Ectodermal cell (in vitro differentiated cells): ENCODE results near the gene GAS2L1.

Source experiments
- H3K27ac ChIP-seq: 2 replicates; pipeline ENCODE4 v1.7.0; 2013; ENCODE audit warnings: mild to moderate bottlenecking, low read depth, low read length; ENCODE audit not compliant: insufficient read depth, poor library complexity, severe bottlenecking
- H3K27me3 ChIP-seq: 2 replicates; pipeline ENCODE4 v1.7.0; 2013; ENCODE audit warnings: mild to moderate bottlenecking, low read length; ENCODE audit not compliant: insufficient read depth, control insufficient read depth, poor library complexity, severe bottlenecking
- H3K36me3 ChIP-seq: one replicate; pipeline ENCODE4 v1.7.0; 2013; ENCODE audit warnings: low read length; ENCODE audit not compliant: control insufficient read depth, insufficient read depth
- H3K4me1 ChIP-seq: one replicate; pipeline ENCODE4 v1.7.0; 2013; ENCODE audit warnings: low read length; ENCODE audit not compliant: control insufficient read depth, insufficient read depth
- H3K4me3 ChIP-seq: 2 replicates; pipeline ENCODE4 v1.7.0; 2013; ENCODE audit warnings: low read depth, low read length, control low read depth; ENCODE audit not compliant: insufficient read depth
- H3K9me3 ChIP-seq: 2 replicates; pipeline ENCODE4 v1.7.0; 2013; ENCODE audit warnings: mild to moderate bottlenecking, low read length, moderate library complexity; ENCODE audit not compliant: control insufficient read depth
- WGBS, 2 experiments: methylation state at CpG; one replicate each; pipeline ENCODE4 v1.1.7; 2013; ENCODE audit warnings: missing lambda C conversion rate in 2 of 2; 5-methylcytosine and 5-hydroxymethylcytosine counted together

Gene GAS2L1

DNA sequence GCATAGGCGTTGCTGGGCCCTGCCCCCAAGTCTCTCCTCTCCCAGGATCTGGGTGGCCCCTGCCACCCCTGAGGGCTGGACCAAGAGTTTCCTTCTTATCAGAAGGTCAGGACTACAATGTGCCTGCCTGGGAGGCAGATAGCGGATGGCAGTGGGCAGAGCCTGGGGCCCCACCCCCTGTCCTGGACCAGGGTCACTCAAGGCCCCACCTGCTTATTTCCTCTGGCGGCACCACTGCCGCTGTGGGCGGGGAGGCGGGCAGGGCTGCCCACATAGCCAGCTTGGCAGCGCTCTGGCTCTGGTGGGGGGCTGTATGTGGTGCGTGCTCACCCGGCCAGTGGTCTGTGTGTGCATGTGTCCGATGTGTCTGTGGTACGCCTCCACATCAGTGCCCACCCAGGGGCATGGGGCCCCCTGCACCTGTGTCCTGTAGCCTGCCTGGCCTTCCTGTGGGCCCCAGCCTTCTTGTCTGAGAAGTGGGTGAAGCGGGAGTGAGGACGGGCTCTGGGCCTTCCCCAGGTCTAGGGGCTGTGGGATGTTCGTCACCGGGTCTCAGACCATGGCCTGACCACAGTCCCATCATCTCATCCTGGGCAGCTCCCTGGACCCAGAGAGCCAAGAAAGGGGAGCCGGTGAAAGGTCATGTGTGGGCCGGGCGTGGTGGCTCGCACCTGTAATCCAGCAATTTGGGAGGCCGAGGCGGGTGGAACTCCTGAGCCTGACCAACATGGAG lies 3.0 kb downstream of the GAS2L1 start:
- Histone ChIP-seq H3K27me3 (peaks cover 35% of the 10 kb centered on the region), H3K27ac (no peak overlapping the region), H3K4me1 (peaks cover 41% of the 10 kb centered on the region), H3K36me3 (no peaks in the 10 kb centered on the region), H3K4me3 (no peak overlapping the region), H3K9me3 (no peaks in the 10 kb centered on the region)
- WGBS, 2 experiments: 90 to 92% methylated on average over 21 of the region's 21 CpGs

DNA sequence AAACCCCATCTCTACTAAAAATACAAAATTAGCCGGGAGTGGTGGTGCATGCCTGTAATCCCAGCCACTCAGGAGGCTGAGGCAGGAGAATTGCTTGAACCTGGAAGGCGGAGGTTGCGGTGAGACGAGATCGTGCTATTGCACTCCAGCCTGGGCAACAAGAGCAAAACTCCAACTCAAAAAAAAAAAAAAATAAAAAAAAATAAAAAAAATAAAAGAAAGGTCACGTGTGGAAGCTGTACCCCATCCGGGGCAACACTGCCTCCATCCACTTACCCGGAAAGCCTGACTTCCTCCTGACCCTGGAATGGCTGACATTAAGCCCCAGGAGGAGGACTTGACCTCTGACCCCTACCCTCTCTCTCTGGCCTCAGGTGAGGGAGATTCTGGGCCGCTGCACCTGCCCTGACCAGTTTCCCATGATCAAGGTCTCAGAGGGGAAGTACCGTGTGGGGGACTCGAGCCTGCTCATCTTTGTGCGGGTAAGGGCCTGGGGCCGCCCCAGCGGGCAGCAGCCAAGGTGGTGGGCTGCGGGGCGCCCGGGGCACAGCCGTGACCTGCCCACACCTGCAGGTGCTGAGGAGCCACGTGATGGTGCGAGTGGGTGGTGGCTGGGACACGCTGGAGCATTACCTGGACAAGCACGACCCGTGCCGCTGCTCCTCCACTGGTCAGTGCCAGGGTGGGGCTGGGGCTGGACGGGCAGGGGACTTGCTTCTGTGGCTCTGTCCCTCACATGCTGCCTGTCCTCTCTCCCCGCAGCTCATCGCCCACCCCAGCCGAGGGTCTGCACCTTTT lies 3.8 kb downstream of the GAS2L1 start:
- Histone ChIP-seq H3K36me3 (no peaks in the 10 kb centered on the region), H3K27me3 (peaks cover 42% of the 10 kb centered on the region), H3K27ac (no peak overlapping the region), H3K4me3 (no peak overlapping the region), H3K4me1 (peaks cover 44% of the 10 kb centered on the region), H3K9me3 (no peaks in the 10 kb centered on the region)
- 84 to 85% methylated on average over 27 to 28 of the region's 28 CpGs for WGBS, 2 experiments

- peaks cover 44% of the 10 kb centered on the region for H3K4me1 ChIP-seq
- H3K27ac ChIP-seq: no peak overlapping the region
- no peaks in the 10 kb centered on the region for H3K36me3 ChIP-seq
- no peaks in the 10 kb centered on the region for H3K9me3 ChIP-seq
- H3K4me3 ChIP-seq: no peak overlapping the region
- WGBS, 2 experiments: 39 to 40% methylated on average over 18 of the region's 18 CpGs
- peaks cover 49% of the 10 kb centered on the region for H3K27me3 ChIP-seq
Observed at GRCh38 chr22:29310863-29311339, 4.5 kb downstream of the GAS2L1 start.

GRCh38 chr22:29311464-29312217 lies 5.2 kb downstream of the GAS2L1 start:
- peaks cover 56% of the 10 kb centered on the region for H3K27me3 ChIP-seq
- H3K4me3 ChIP-seq: no peak overlapping the region
- H3K36me3 ChIP-seq: no peaks in the 10 kb centered on the region
- H3K27ac ChIP-seq: no peak overlapping the region
- H3K4me1 ChIP-seq: peaks cover 44% of the 10 kb centered on the region
- H3K9me3 ChIP-seq: no peaks in the 10 kb centered on the region
- 90 to 91% methylated on average over 50 of the region's 50 CpGs for WGBS, 2 experiments

GRCh38 chr22:29312218-29313125 lies 6.0 kb downstream of the GAS2L1 start:
- WGBS, 2 experiments: 95 to 96% methylated on average over 25 of the region's 25 CpGs
- Histone ChIP-seq H3K9me3 (no peaks in the 10 kb centered on the region), H3K4me3 (no peak overlapping the region), H3K27ac (no peak overlapping the region), H3K36me3 (no peaks in the 10 kb centered on the region), H3K27me3 (peaks cover 56% of the 10 kb centered on the region), H3K4me1 (peaks cover 42% of the 10 kb centered on the region)

DNA sequence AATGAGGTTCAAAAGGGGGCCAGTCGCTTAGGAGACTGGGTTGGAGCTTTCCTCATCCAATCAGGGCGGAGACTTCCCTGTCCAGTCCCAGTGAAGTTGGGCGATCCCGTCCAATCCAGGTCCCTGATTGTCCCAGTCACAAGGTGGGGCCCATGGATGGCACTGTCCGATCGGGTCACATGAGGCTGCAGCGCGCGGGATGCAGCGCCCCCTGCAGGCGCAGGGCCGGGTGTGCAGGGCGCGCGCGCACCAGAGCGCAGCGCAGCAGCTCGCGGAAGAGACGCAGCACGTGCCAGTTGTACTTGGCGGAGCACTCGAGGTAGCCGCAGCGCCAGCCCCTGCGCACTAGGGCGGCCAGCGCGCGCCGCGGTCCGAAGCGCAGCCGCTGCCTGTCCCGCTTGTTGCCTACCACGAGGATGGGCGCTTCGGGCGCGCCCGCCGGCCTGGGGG lies 6.7 kb downstream of the GAS2L1 start:
- 70 to 72% methylated on average over 44 of the region's 44 CpGs for WGBS, 2 experiments
- peaks cover 36% of the 10 kb centered on the region for H3K4me1 ChIP-seq
- H3K36me3 ChIP-seq: no peaks in the 10 kb centered on the region
- H3K27me3 ChIP-seq: peaks cover 49% of the 10 kb centered on the region
- no peak overlapping the region for H3K4me3 ChIP-seq
- H3K27ac ChIP-seq: no peak overlapping the region
- H3K9me3 ChIP-seq: no peaks in the 10 kb centered on the region

GRCh38 chr22:29313576-29314466 lies 7.4 kb downstream of the GAS2L1 start:
- Histone ChIP-seq H3K36me3 (no peaks in the 10 kb centered on the region), H3K4me3 (no peak overlapping the region), H3K27ac (no peak overlapping the region), H3K9me3 (no peaks in the 10 kb centered on the region), H3K27me3 (peaks cover 46% of the 10 kb centered on the region), H3K4me1 (peaks cover 35% of the 10 kb centered on the region)
- 72 to 74% methylated on average over 51 of the region's 51 CpGs for WGBS, 2 experiments

- Histone ChIP-seq H3K27ac (no peak overlapping the region), H3K4me3 (peak overlapping the region; percentile 28), H3K9me3 (no peaks in the 10 kb centered on the region), H3K36me3 (no peaks in the 10 kb centered on the region), H3K4me1 (peaks cover 31% of the 10 kb centered on the region), H3K27me3 (peaks cover 46% of the 10 kb centered on the region)
- WGBS, 2 experiments: 6 to 7% methylated on average over 69 of the region's 69 CpGs
Observed at GRCh38 chr22:29314537-29315285, 8.3 kb downstream of the GAS2L1 start.
